Activated T-cell treated with anti-CD3 and anti-CD28 coated beads, Interleukin-2, amount 50 U/mL, for 24 hours (primary cell): ENCODE measurements around the gene KCNMA1.

Experiments used
- DNase-seq: peaks from one replicate; pipeline ENCODE4 v3.0.0-alpha.2; 2020
- H3K27ac Mint-ChIP-seq: 2 replicates; pipeline ENCODE4 v1.8.0; 2020; ENCODE audit warnings: mild to moderate bottlenecking, mixed read lengths
- H3K27me3 Mint-ChIP-seq: 2 replicates; pipeline ENCODE4 v1.8.0; 2020; ENCODE audit warnings: mixed read lengths
- H3K36me3 Mint-ChIP-seq: 2 replicates; pipeline ENCODE4 v1.8.0; 2020; ENCODE audit warnings: low read depth, mixed read lengths
- H3K4me1 Mint-ChIP-seq: 2 replicates; pipeline ENCODE4 v1.8.0; 2020; ENCODE audit warnings: low read depth, mixed read lengths
- H3K4me3 Mint-ChIP-seq: 2 replicates; pipeline ENCODE4 v1.8.0; 2020; ENCODE audit warnings: mild to moderate bottlenecking, moderate library complexity, mixed read lengths
- H3K9me3 Mint-ChIP-seq: 2 replicates; pipeline ENCODE4 v1.8.0; 2020; ENCODE audit warnings: mixed read lengths

KCNMA1 gene

DNA sequence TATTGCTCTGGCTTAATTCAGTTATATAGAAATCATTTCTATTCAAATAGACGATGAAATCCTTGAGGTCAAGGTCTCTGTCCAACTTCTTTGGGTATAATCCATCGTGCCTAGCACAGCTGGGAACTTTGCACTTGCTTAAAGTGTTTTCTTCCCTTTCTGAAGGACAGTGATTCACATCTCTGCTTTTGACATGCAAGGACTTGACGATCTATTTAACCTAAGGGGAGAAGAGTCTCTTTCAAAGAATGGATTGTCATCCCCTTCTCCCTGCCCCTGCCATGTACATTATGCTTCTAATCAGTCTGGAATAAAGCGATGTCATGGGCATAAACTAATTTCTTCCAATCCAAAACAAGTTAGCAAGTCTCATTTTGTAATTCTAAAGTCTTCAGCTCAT lies 488.6 kb downstream of the KCNMA1 start:
- no peaks in the 10 kb centered on the region for H3K4me1 Mint-ChIP-seq
- DNase-seq = no peak
- H3K9me3 Mint-ChIP-seq = no peaks in the 10 kb centered on the region
- H3K27ac Mint-ChIP-seq = no peak overlapping the region
- no peaks in the 10 kb centered on the region for H3K36me3 Mint-ChIP-seq
- H3K4me3 Mint-ChIP-seq = no peak overlapping the region
- no peaks in the 10 kb centered on the region for H3K27me3 Mint-ChIP-seq

DNA sequence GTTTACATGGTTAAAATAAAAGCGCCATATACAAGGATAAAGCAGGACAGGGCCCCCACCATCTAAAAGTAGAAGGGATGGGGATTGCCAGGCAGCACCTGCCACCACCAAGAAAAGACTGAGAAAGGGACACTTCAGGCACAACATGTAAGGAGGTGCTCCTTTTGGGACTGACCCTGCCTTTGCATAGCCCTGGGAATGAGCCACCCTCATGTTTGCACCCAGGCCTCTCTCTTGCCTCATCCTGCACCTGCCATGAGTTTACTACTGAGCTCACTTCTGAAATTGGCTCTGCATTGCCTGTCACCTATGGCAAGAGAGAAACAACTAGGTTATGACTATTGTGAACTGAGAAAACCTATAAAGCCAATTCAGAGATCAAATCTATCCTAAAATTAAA lies 489.7 kb downstream of the KCNMA1 start:
- Mint-ChIP-seq H3K9me3 (no peaks in the 10 kb centered on the region), H3K27me3 (peaks cover 2% of the 10 kb centered on the region), H3K4me1 (no peaks in the 10 kb centered on the region), H3K36me3 (no peaks in the 10 kb centered on the region), H3K27ac (no peak overlapping the region), H3K4me3 (no peak overlapping the region)
- DNase-seq = no peak

DNA sequence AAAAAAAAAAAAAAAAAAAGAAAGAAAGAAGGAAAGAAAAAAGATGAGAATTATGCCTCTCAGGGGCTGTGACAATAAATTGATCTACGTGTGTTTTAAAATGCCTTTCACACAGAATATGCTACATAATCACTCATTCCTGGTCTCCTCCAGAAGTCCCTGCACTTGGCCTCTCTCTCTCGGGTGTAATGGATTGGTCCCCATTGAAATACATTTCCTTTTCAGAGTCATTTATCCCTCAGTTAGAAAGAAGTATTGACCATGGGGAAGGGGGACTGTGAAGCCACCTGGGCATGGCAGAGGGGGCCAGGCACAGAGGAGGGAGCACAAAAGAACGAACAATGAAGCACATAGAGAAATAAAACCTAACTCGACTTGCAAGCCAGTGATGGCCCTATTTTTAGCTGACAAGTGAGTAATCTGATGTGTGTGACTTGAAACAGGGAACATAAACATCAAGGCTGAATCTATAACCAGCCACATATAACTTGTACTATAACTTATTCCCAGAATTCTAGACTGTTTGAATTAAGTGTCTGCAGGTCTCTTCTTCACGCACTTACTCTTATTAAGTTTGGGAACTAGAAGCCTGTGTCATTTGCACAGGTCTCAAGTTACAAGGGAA lies 490.8 kb downstream of the KCNMA1 start:
- Mint-ChIP-seq H3K36me3 (no peaks in the 10 kb centered on the region), H3K4me1 (no peaks in the 10 kb centered on the region), H3K4me3 (no peak overlapping the region), H3K9me3 (no peaks in the 10 kb centered on the region), H3K27me3 (peaks cover 2% of the 10 kb centered on the region), H3K27ac (no peak overlapping the region)
- no peak for DNase-seq

DNA sequence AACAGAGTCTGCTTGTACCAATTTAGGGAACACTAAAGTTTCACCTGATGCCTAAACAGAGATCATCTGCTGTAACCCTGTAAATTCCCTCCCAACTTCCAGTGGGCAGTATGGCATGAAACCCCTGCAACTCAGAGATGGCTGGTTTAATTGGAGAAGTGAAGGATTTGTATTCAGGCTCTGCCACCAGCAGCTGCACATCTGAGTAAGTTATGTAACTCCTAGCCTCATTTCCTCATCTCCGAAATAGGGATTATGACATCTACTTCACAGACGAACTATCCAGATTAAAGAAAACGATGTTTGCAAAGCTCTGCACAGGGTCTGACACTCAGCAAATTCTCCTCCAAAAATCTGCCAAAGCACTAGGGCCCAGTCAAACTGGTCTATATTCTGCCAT lies 493.0 kb downstream of the KCNMA1 start:
- Mint-ChIP-seq H3K4me3 (no peak overlapping the region), H3K36me3 (no peaks in the 10 kb centered on the region), H3K9me3 (no peaks in the 10 kb centered on the region), H3K4me1 (no peaks in the 10 kb centered on the region), H3K27ac (no peak overlapping the region), H3K27me3 (peaks cover 13% of the 10 kb centered on the region)
- no peak for DNase-seq

DNA sequence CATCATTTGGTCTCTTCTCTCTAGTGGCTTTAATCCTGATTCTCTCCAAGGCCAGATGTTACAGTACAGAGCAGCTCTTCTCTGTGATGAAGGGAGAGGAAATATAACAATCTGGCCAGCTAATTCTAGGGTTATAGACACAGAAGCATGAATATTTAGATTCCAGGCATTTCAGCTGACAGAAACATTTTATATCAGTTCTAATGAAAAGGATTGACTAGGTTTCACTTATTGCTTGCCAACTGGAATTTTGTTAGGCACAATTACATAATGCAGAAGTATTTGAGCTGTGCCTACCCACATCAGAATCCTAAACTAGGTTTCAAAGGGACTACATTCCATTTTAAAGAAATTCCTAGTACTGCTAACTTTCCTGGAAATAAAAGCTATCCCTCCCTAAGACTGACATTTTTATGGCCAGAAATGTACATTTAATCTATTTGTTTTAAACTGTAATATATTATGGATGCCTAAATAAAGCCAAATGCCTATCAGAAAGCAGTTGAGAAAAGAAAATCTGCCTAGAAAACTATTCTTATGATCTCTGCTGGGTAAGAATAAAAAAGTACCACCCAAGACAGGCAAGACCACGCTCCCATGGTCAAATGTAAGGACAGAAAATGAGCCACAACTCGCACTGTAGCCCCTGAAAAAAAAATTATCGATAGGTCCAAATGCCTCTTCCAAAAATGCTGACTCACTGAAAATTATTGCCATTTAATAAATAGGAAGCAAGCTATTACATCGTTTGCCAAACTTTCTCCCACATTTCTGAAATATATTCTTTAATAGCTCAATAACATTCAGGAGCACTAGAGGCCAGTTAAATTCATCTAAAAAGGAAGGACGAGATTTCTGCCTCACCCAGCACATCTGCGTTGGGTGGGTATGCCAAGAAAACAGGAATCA lies 498.1 kb downstream of the KCNMA1 start:
- Mint-ChIP-seq H3K27me3 (peaks cover 15% of the 10 kb centered on the region), H3K27ac (no peak overlapping the region), H3K4me1 (no peaks in the 10 kb centered on the region), H3K36me3 (no peaks in the 10 kb centered on the region), H3K4me3 (no peak overlapping the region), H3K9me3 (no peaks in the 10 kb centered on the region)
- DNase-seq = no peak

DNA sequence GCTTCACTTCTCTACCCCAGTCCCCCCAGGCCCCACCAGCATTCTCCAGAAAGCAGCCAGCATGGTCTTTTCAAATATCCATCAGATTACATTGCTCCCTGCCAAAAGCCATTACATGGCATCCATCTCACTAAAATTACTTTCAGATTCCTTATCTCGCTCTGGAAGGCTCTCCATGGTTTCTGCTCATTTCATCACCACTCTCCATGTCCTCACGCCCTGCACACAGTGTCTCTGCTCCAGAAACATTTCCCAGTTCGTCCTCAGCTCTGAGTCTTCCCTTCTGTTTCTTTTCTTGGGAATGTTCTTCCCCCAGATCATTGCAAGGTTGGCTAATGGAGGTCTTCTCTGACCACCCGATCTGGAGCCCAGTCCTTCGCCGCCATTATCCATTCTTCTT lies 499.1 kb downstream of the KCNMA1 start:
- H3K36me3 Mint-ChIP-seq = no peaks in the 10 kb centered on the region
- no peak overlapping the region for H3K27ac Mint-ChIP-seq
- no peak for DNase-seq
- H3K4me1 Mint-ChIP-seq = no peaks in the 10 kb centered on the region
- H3K9me3 Mint-ChIP-seq = no peaks in the 10 kb centered on the region
- H3K4me3 Mint-ChIP-seq = no peak overlapping the region
- peaks cover 15% of the 10 kb centered on the region for H3K27me3 Mint-ChIP-seq

DNA sequence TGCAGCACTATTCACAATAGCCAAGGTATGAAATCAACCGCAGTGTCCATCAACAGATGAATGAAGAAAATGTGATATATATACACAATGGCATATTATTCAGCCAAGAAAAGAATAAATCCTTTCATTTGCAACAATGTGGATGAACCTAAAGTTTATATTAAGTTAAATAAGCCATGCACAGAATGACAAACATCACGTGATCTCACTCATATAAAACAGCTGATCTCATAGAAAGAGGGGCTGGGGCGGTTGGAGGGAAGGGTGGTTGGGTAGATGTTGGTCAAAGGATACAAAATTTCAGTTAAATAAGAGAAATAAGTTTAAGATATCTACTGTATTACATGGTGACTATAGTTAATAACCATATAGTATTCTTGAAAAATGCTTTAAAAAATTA lies 502.1 kb downstream of the KCNMA1 start:
- H3K9me3 Mint-ChIP-seq = no peaks in the 10 kb centered on the region
- peaks cover 15% of the 10 kb centered on the region for H3K27me3 Mint-ChIP-seq
- no peaks in the 10 kb centered on the region for H3K4me1 Mint-ChIP-seq
- H3K36me3 Mint-ChIP-seq = no peaks in the 10 kb centered on the region
- no peak overlapping the region for H3K27ac Mint-ChIP-seq
- no peak for DNase-seq
- H3K4me3 Mint-ChIP-seq = no peak overlapping the region

DNA sequence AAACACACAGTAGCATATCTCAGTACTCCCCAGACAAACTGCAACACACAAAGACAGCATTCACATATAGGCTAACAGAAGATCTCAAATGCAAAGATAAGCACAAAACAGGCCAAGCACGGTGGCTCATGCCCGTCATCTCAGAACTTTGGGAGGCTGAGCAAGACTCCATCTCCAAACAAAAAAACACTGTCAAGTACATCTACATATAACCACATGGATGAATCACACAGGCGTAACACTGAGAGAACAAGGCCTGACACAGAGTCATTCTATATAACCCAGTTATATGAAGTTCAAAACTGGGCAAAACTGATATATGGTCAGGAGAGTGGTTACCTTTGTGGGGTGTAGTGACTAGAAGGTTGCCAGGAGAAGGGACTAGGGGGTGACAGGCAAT lies 506.4 kb downstream of the KCNMA1 start:
- Mint-ChIP-seq H3K27me3 (peaks cover 11% of the 10 kb centered on the region), H3K4me1 (no peaks in the 10 kb centered on the region), H3K27ac (no peak overlapping the region), H3K36me3 (no peaks in the 10 kb centered on the region), H3K9me3 (no peaks in the 10 kb centered on the region), H3K4me3 (no peak overlapping the region)
- DNase-seq = no peak

DNA sequence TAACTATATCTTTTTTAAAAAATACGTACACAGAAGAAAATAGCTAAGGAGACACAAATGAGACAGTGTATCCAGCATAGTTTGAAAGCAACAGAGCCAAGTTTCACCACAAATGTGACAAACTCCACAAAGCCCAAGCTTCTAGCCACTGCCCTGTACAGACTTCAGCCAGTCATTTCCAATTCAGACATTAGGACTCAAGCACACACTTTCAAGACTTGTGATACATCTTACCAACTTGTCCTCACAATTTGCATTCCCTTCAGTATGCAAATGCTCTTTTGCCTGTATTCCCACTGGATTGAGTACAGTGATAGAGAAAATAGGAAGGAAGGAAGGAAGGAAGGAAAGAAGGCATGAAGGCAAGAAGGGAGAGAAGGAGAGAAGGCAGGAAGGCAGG lies 510.4 kb downstream of the KCNMA1 start:
- Mint-ChIP-seq H3K36me3 (no peaks in the 10 kb centered on the region), H3K9me3 (no peaks in the 10 kb centered on the region), H3K27ac (no peak overlapping the region), H3K27me3 (peaks cover 19% of the 10 kb centered on the region), H3K4me3 (no peak overlapping the region), H3K4me1 (no peaks in the 10 kb centered on the region)
- no peak for DNase-seq

DNA sequence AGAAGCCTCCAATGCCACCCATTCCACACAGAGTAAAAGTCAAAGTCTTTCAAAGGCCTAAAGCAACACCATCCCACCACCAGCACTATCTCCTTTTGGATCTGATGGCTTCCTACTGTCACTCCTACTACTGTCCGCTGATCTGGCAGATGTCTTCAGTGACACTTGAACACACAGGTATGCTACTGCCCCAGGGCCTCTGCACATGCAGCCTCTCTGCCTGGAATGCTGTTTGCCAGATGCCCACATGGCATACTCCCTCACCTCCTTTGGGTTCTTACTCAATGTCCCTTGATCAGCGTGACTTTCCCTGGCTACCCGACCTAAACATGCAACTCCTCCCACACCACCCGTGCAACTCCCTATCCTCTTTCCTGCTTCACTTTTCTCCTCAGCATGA lies 512.4 kb downstream of the KCNMA1 start:
- Mint-ChIP-seq H3K27ac (no peak overlapping the region), H3K4me1 (no peaks in the 10 kb centered on the region), H3K4me3 (no peak overlapping the region), H3K27me3 (peaks cover 20% of the 10 kb centered on the region), H3K9me3 (no peaks in the 10 kb centered on the region), H3K36me3 (no peaks in the 10 kb centered on the region)
- DNase-seq = no peak

DNA sequence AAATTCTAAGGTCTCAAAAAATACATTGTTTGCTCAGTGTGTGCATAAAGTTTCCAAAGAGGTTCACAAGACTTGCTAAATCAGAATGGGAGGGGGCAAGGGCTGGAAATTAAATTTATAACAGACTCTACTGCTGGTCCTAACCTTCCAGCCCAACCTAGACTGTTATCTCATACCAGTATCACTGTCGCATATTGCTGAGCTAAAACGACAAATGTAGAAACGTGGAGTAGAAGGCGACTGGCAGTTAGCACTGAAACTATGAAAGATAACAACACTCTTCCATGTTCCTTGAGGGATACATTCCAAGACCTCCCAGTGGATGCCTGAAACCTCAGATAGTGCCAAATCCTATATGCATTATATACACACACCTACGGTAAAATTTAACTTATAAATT lies 514.3 kb downstream of the KCNMA1 start:
- peaks cover 29% of the 10 kb centered on the region for H3K27me3 Mint-ChIP-seq
- H3K27ac Mint-ChIP-seq = no peak overlapping the region
- H3K9me3 Mint-ChIP-seq = no peaks in the 10 kb centered on the region
- no peak for DNase-seq
- no peak overlapping the region for H3K4me3 Mint-ChIP-seq
- no peaks in the 10 kb centered on the region for H3K4me1 Mint-ChIP-seq
- no peaks in the 10 kb centered on the region for H3K36me3 Mint-ChIP-seq

DNA sequence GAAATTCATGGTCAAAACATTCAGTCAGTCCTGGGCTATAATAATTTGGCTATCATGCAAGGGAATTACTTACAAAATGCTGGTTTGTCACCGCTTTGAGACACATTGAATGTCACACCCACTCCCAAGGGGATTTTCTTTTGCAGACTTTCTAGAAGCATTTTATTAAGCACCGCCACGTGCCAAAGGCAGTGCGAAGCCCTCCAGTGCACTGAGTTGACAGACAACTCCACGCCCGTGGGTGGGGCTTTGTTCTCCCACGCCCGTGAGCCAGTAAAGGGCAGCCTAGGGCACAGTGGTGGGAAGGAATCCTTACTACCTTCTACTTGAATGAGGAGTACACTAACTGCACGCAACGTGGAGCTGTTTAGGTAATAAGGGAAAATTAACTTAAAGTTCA lies 515.8 kb downstream of the KCNMA1 start:
- Mint-ChIP-seq H3K9me3 (no peaks in the 10 kb centered on the region), H3K36me3 (no peaks in the 10 kb centered on the region), H3K4me3 (no peak overlapping the region), H3K27me3 (peaks cover 30% of the 10 kb centered on the region), H3K27ac (no peak overlapping the region), H3K4me1 (no peaks in the 10 kb centered on the region)
- no peak for DNase-seq

DNA sequence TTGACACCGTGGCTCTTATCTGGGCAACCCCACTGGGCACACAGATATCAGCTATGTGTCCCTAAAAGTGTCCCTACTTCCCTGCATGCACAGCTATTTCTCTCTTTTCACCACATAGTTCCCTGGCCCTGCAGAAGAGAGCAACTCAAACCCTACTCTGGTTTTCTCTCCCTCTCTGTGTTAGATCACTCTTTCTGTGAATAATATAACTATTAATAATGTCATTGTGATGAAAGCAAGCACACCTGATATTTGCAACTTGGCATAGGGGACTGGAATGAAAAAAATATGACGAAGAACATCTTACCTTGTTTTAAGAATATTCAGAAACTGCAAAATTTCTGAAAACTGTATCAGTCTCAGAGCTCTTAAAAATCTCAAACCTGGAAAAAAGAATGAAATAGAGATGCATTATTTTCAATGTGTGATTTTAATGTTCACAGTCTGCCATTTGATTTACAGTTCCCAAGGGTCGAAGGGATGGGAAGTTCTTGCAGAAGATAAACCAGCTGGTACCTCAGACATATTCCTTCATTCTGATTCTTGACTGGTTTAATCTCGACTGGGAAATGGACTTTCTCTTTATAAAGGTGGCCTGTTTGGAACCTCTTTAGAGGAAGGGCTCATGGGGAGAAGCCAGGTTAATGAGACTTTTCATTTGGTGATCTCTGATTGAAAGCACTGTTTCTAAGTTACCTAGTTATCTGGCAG lies 516.8 kb downstream of the KCNMA1 start:
- Mint-ChIP-seq H3K27ac (no peak overlapping the region), H3K9me3 (no peaks in the 10 kb centered on the region), H3K36me3 (no peaks in the 10 kb centered on the region), H3K27me3 (peaks cover 36% of the 10 kb centered on the region), H3K4me1 (no peaks in the 10 kb centered on the region), H3K4me3 (no peak overlapping the region)
- no peak for DNase-seq

DNA sequence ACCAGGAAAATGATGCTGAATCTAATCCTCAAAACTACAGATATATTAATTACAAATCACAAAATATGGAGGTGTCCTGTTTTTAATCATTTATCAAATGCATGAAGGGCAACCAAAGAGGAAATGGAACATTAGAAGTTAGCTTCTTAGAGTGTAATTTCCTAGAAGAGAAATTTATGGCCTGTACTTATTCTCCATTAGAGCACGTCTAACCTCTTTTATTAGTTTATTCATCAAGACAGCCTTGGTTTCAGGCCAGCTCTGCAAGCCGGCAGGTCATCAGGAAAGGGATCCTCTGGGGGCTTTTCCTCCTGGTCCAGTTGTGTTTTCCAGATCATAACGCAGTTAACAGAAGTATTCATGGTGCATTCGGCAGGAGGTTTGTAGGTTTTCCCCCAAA lies 517.6 kb downstream of the KCNMA1 start:
- Mint-ChIP-seq H3K36me3 (no peaks in the 10 kb centered on the region), H3K4me3 (no peak overlapping the region), H3K9me3 (no peaks in the 10 kb centered on the region), H3K4me1 (no peaks in the 10 kb centered on the region), H3K27me3 (peaks cover 30% of the 10 kb centered on the region), H3K27ac (no peak overlapping the region)
- DNase-seq = no peak
